ENCODE data around the gene SYTL2.
"Not testable (repeated sequence)": the region's sequence is repeated elsewhere in the genome, so short reads cannot be mapped to it uniquely, and the experiment has no call there.

The SYTL2 gene

DNA sequence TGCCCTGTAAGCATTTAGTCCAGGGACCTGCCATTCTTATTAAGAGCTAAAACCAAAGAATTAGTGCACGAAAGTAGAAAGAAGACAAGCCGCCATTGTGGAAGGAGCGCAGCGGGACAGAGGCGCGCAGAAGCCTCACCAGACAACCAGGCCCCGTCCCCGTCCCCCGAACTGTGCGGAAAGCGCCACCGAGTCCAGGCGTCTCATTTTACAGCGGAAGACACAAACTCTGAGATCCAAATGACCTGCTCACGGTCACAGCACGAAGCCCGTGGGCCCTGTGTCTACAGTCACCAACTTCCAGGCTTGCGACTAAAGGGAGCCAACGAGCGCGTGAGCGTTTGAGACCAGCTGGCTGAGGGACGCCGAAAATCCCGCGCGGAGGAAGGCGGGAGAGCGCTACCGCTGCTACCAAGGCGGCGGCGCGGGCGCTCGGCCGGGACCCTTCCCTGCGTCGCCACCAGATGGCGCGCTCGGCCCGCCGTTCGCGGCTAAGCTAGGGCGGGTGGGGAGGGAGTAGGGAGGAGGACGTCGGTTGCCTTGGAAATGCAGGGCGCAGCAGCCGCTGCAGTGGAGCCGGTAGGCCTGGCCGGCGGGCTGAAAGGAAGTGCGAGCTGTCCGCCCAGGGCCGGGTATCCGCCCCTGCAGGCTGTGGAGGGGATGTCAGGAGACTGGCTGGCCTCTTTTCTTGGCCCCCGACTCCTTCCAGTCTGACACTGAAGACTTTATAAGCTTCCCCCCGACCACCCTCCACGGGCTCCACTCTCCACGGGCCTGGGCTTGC is 43.8 kb upstream of the SYTL2 start:
- H3K9me3 ChIP-seq (ENCODE audit: insufficient read depth, low read length) = no peaks in the 10 kb centered on the region
- no peaks in the 10 kb centered on the region for H3K36me3 ChIP-seq (replicated peaks; ENCODE audit: low read depth, low read length)
- H3K4me1 ChIP-seq (ENCODE audit: low read length) = peaks cover 6% of the 10 kb centered on the region
- no peaks in the 10 kb centered on the region for H3K27me3 ChIP-seq (ENCODE audit: low read depth, low read length)
- peak overlapping the region; percentile 79 for H3K4me3 ChIP-seq (ENCODE audit: low read length)
- no peaks in the 10 kb centered on the region for H4K20me1 ChIP-seq (ENCODE audit: insufficient read depth, low read length)
- H3K27ac ChIP-seq (ENCODE audit: low read length) = peak overlapping the region; percentile 28; the same call in 1 of the 2 replicates
- no peak for TF ChIP-seq EZH2phosphoT487 (IDR thresholded peaks at IDR 0.05; ENCODE audit: low read depth)
- TF ChIP-seq, protein P1, sequence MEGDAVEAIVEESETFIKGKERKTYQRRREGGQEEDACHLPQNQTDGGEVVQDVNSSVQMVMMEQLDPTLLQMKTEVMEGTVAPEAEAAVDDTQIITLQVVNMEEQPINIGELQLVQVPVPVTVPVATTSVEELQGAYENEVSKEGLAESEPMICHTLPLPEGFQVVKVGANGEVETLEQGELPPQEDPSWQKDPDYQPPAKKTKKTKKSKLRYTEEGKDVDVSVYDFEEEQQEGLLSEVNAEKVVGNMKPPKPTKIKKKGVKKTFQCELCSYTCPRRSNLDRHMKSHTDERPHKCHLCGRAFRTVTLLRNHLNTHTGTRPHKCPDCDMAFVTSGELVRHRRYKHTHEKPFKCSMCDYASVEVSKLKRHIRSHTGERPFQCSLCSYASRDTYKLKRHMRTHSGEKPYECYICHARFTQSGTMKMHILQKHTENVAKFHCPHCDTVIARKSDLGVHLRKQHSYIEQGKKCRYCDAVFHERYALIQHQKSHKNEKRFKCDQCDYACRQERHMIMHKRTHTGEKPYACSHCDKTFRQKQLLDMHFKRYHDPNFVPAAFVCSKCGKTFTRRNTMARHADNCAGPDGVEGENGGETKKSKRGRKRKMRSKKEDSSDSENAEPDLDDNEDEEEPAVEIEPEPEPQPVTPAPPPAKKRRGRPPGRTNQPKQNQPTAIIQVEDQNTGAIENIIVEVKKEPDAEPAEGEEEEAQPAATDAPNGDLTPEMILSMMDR (IDR thresholded peaks at IDR 0.05; ENCODE audit: low read depth, low read length) = peak; percentile 61
- H3K4me2 ChIP-seq (ENCODE audit: low read length) = peak overlapping the region; percentile 82
- H2AFZ ChIP-seq (ENCODE audit: low read depth, low read length) = peak overlapping the region; percentile 91
- peak overlapping the region; percentile 71 for H3K9ac ChIP-seq (ENCODE audit: low read length)
- no peaks in the 10 kb centered on the region for H3K79me2 ChIP-seq (ENCODE audit: low read length)

DNA sequence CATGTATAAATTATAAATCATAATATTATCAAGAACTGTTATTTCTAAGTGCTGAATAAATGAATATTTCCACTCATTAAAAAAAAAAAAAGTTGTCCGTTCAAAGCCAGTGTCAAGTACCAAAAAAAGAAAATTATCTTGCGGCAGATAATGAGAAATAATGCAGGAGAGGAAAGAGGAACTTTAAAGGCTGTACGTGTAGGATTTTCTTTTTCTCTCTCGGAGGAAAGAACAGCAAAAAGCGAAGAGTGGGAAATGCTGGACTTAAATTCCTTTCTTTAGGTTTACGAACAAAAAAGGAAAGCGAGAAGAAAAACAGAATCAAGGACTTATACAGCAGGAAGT is 43.2 kb upstream of the SYTL2 start:
- Histone ChIP-seq H3K4me2 (ENCODE audit: low read length) (peak overlapping the region; percentile 71), H3K27ac (ENCODE audit: low read length) (no peak overlapping the region; the same call in 1 of the 2 replicates), H3K27me3 (ENCODE audit: low read depth, low read length) (no peaks in the 10 kb centered on the region)

DNA sequence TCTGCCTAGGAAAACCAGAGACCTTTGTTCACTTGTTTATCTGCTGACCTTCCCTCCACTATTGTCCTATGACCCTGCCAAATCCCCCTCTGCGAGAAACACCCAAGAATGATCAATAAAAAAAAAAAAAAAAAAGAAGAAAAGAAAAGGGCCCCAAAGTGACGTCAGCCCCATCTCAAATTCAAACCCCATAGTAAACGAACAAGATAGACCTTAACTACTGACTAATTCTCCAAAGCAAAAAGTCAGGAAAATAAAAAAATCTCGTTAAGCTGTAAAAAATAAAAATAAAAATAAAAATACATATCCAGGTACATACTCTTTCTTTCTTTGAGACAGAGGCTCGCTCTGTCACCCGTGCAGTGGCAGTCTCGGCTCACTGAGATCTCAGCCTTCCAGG is 42.6 kb upstream of the SYTL2 start:
- not testable (repeated sequence) for H3K27ac ChIP-seq (ENCODE audit: low read length); H3K4me1 ChIP-seq (ENCODE audit: low read length); H3K4me3 ChIP-seq (ENCODE audit: low read length); H3K9ac ChIP-seq (ENCODE audit: low read length); H3K4me2 ChIP-seq (ENCODE audit: low read length); H3K79me2 ChIP-seq (ENCODE audit: low read length); H3K9me3 ChIP-seq (ENCODE audit: insufficient read depth, low read length); H3K27me3 ChIP-seq (ENCODE audit: low read depth, low read length); H4K20me1 ChIP-seq (ENCODE audit: insufficient read depth, low read length); H3K36me3 ChIP-seq (replicated peaks; ENCODE audit: low read depth, low read length); H2AFZ ChIP-seq (ENCODE audit: low read depth, low read length)

More for the DNA sequence above, 43.2 kb upstream of the SYTL2 start:
- Histone ChIP-seq H3K9me3 (ENCODE audit: insufficient read depth, low read length) (no peaks in the 10 kb centered on the region), H3K9ac (ENCODE audit: low read length) (peak overlapping the region; percentile 71), H3K79me2 (ENCODE audit: low read length) (no peaks in the 10 kb centered on the region), H4K20me1 (ENCODE audit: insufficient read depth, low read length) (no peaks in the 10 kb centered on the region), H3K4me3 (ENCODE audit: low read length) (peak overlapping the region; percentile 79), H3K36me3 (replicated peaks; ENCODE audit: low read depth, low read length) (no peaks in the 10 kb centered on the region), H2AFZ (ENCODE audit: low read depth, low read length) (peak overlapping the region; percentile 91), H3K4me1 (ENCODE audit: low read length) (peaks cover 6% of the 10 kb centered on the region)
- TF ChIP-seq, protein P1 (IDR thresholded peaks at IDR 0.05; ENCODE audit: low read depth, low read length) = no peak
- no peak for TF ChIP-seq EZH2phosphoT487 (IDR thresholded peaks at IDR 0.05; ENCODE audit: low read depth)

DNA sequence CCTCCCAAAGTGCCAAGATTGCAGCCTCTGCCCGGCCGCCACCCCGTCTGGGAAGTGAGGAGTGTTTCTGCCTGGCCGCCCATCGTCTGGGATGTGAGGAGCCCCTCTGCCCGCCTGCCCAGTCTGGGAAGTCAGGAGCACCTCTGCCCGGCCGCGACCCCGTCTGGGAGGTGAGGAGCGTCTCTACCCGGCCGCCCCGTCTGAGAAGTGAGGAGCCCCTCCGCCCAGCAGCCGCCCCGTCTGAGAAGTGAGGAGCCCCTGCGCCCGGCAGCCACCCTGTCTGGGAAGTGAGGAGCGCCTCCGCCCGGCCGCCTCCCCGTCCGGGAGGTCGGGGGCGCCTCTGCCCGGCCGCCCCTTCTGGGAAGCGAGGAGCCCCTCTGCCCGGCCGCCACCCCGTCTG is 41.8 kb upstream of the SYTL2 start:
- not testable (repeated sequence) for H4K20me1 ChIP-seq (ENCODE audit: insufficient read depth, low read length); H3K79me2 ChIP-seq (ENCODE audit: low read length); H3K9me3 ChIP-seq (ENCODE audit: insufficient read depth, low read length)

DNA sequence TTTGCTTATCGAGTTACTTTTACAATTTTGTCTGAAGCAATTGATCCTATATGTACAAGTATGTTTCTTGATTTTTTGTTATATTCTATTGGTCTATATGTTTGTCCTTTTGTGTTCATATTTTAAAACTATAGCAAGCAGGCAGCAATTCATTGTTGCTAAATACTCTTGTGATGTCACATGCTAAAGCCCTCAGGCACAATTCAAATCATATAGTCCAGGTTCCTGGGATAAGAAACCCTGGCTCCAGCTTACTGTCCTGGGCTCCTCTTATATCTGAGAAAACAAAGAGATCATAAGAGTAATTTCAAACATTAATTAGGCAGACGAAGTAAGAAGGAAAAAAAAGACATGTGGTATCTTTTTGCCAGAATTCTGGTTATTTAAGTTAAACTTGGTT is 37.6 kb upstream of the SYTL2 start:
- H3K79me2 ChIP-seq (ENCODE audit: low read length) = no peaks in the 10 kb centered on the region
- H3K27ac ChIP-seq (ENCODE audit: low read length) = no peak overlapping the region
- no peaks in the 10 kb centered on the region for H3K4me1 ChIP-seq (ENCODE audit: low read length)
- H3K9ac ChIP-seq (ENCODE audit: low read length) = no peak overlapping the region
- no peak overlapping the region for H2AFZ ChIP-seq (ENCODE audit: low read depth, low read length)
- no peak overlapping the region for H3K4me2 ChIP-seq (ENCODE audit: low read length)
- no peaks in the 10 kb centered on the region for H3K36me3 ChIP-seq (replicated peaks; ENCODE audit: low read depth, low read length)
- H4K20me1 ChIP-seq (ENCODE audit: insufficient read depth, low read length) = no peaks in the 10 kb centered on the region
- no peaks in the 10 kb centered on the region for H3K27me3 ChIP-seq (ENCODE audit: low read depth, low read length)
- no peak for TF ChIP-seq EZH2phosphoT487 (IDR thresholded peaks at IDR 0.05; ENCODE audit: low read depth)
- TF ChIP-seq, protein P1 (IDR thresholded peaks at IDR 0.05; ENCODE audit: low read depth, low read length) = no peak
- H3K9me3 ChIP-seq (ENCODE audit: insufficient read depth, low read length) = no peaks in the 10 kb centered on the region
- no peak overlapping the region for H3K4me3 ChIP-seq (ENCODE audit: low read length)

More for the DNA sequence above, 41.8 kb upstream of the SYTL2 start:
- not testable (repeated sequence) for H3K4me2 ChIP-seq (ENCODE audit: low read length); H3K36me3 ChIP-seq (replicated peaks; ENCODE audit: low read depth, low read length); H2AFZ ChIP-seq (ENCODE audit: low read depth, low read length); H3K4me1 ChIP-seq (ENCODE audit: low read length); H3K27me3 ChIP-seq (ENCODE audit: low read depth, low read length); H3K27ac ChIP-seq (ENCODE audit: low read length); H3K9ac ChIP-seq (ENCODE audit: low read length); H3K4me3 ChIP-seq (ENCODE audit: low read length)

Measured in OCI-LY3 (cell line).